ENCODE results near the gene CDH12. TPM values are rescaled to one million over a fixed set of nuclear protein-coding genes. Genes with fewer than 3 reads are reported as not detected.

Gene CDH12
- total and polyA plus RNA-seq, 4 donors = 0.02 to 0.33 (median 0.17) TPM; not detected in 1

- Histone ChIP-seq H3K27me3 (ENCODE audit: control insufficient read depth in 4 of 4, insufficient read depth in 4 of 4, low read length in 3 of 4) (no peaks in the 10 kb centered on the region), H3K9me3 (ENCODE audit: control insufficient read depth in 4 of 4, low read length in 3 of 4) (peaks cover 0 to 3% (median 0%) of the 10 kb centered on the region in 4 donors), H3K36me3 (ENCODE audit: control insufficient read depth in 4 of 4, insufficient read depth in 3 of 4, low read depth in 1 of 4, low read length in 3 of 4) (no peaks in the 10 kb centered on the region), H3K4me3 (ENCODE audit: low read depth in 1 of 3, low read length in 3 of 3) (no peak overlapping the region), H3K27ac (ENCODE audit: low read depth in 1 of 2, low read length in 2 of 2) (no peak overlapping the region), H3K4me1 (ENCODE audit: control insufficient read depth in 4 of 4, insufficient read depth in 4 of 4, low read length in 3 of 4) (no peaks in the 10 kb centered on the region), H3K9ac (ENCODE audit: low read depth in 1 of 2, low read length in 2 of 2) (no peak overlapping the region)
- 69% methylated on average over 4 of the region's 4 CpGs for WGBS
- DNase-seq (ENCODE audit: low spot score) = no peak
- TF ChIP-seq ZBTB33 (IDR thresholded peaks at IDR 0.05) (no peak), CTCF (IDR thresholded peaks at IDR 0.05; ENCODE audit: low read depth, low read length, missing input control) (no peak), REST (IDR thresholded peaks at IDR 0.05) (no peak), GABPA (IDR thresholded peaks at IDR 0.05 in 1 of 2, conservative IDR thresholded peaks at IDR 0.05 in 1 of 2) (no peak), YY1 (IDR thresholded peaks at IDR 0.05) (no peak), SP1 (IDR thresholded peaks at IDR 0.05) (no peak), RAD21 (IDR thresholded peaks at IDR 0.05) (no peak), RXRA (IDR thresholded peaks at IDR 0.05) (no peak), ATF3 (IDR thresholded peaks at IDR 0.05) (no peak), JUND (IDR thresholded peaks at IDR 0.05) (no peak), HNF4G (IDR thresholded peaks at IDR 0.05) (no peak), HNF4A (conservative IDR thresholded peaks at IDR 0.05) (no peak)
These were observed 160.0 kb downstream of the CDH12 start for GRCh38 chr5:22693121-22693520.

- no peak overlapping the region for H3K4me3 ChIP-seq (ENCODE audit: low read depth in 1 of 3, low read length in 3 of 3)
- no peaks in the 10 kb centered on the region for H3K9me3 ChIP-seq (ENCODE audit: control insufficient read depth in 4 of 4, low read length in 3 of 4)
- no peak overlapping the region for H3K9ac ChIP-seq (ENCODE audit: low read depth in 1 of 2, low read length in 2 of 2)
- DNase-seq (ENCODE audit: low spot score) = no peak
- WGBS = 46% methylated on average over 2 of the region's 2 CpGs
- H3K4me1 ChIP-seq (ENCODE audit: control insufficient read depth in 4 of 4, insufficient read depth in 4 of 4, low read length in 3 of 4) = no peaks in the 10 kb centered on the region
- no peaks in the 10 kb centered on the region for H3K36me3 ChIP-seq (ENCODE audit: control insufficient read depth in 4 of 4, insufficient read depth in 3 of 4, low read depth in 1 of 4, low read length in 3 of 4)
- H3K27me3 ChIP-seq (ENCODE audit: control insufficient read depth in 4 of 4, insufficient read depth in 4 of 4, low read length in 3 of 4) = no peaks in the 10 kb centered on the region
- H3K27ac ChIP-seq (ENCODE audit: low read depth in 1 of 2, low read length in 2 of 2) = no peak overlapping the region
- TF ChIP-seq YY1 (IDR thresholded peaks at IDR 0.05) (no peak), GABPA (IDR thresholded peaks at IDR 0.05 in 1 of 2, conservative IDR thresholded peaks at IDR 0.05 in 1 of 2) (no peak), JUND (IDR thresholded peaks at IDR 0.05) (no peak), HNF4G (IDR thresholded peaks at IDR 0.05) (no peak), ZBTB33 (IDR thresholded peaks at IDR 0.05) (no peak), RAD21 (IDR thresholded peaks at IDR 0.05) (no peak), ATF3 (IDR thresholded peaks at IDR 0.05) (no peak), TAF1 (conservative IDR thresholded peaks at IDR 0.05) (no peak), EGR1 (IDR thresholded peaks at IDR 0.05; ENCODE audit: low read depth in 2 of 2) (no peak), HNF4A (conservative IDR thresholded peaks at IDR 0.05) (no peak), SP1 (IDR thresholded peaks at IDR 0.05) (no peak), RXRA (IDR thresholded peaks at IDR 0.05) (no peak), CTCF (IDR thresholded peaks at IDR 0.05; ENCODE audit: low read depth, low read length, missing input control) (no peak)
These were observed 170.1 kb downstream of the CDH12 start for GRCh38 chr5:22683050-22683449.
